ENCODE results near the gene NCKAP5. TPM values are rescaled to one million over a fixed set of nuclear protein-coding genes. Genes with fewer than 3 reads are reported as not detected.
"Not testable (repeated sequence)": the region's sequence is repeated elsewhere in the genome, so short reads cannot be mapped to it uniquely, and the experiment has no call there.

Gene NCKAP5
- total and polyA plus RNA-seq, 10 donors, result 0.39 to 6.0 (median 3.3) TPM

DNA sequence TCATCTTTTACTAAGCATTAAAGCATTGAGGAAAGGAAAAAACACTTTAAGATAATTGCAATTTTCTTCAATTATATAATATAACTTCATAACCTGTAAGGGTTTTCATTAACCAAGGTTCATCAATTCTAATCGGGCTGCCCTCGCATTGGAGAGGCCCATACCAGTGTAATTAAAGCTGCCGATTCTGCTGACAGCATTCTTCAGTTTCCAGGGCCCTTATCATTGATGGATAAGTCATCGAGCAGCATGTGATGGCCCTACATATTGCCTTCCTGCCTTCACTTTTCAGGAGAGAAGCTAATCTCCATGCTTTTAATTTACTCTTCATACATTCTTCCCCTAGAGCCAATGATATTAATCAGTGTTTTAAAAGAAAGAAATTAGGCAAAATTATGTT, 92.0 kb downstream of the NCKAP5 start:
- no peak for DNase-seq
- 73 to 83% (median 77%) methylated on average over 4 of the region's 4 CpGs for WGBS, 5 donors

DNA sequence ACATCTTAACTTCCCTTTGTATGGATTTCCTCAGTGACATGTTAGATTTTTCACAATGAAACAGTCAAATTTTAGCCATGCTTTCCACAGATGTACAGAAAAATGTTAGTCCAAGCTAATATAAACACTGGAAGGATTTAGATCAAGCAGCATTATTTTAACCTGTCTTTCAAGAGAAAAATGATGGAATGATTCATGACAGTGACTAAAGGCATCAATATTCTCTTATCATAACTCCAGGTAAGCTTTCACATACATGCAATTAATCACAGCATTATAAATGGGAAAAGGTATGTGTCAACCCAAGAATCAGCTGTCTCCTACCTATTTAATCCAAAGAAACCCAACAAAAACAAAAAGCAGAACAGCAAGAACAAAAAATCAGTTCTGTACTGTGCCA, 92.7 kb downstream of the NCKAP5 start:
- DNase-seq, result no peak

More for the DNA sequence above, 92.0 kb downstream of the NCKAP5 start:
- TF ChIP-seq POLR2A (IDR thresholded peaks at IDR 0.05) (no peak), CTCF (IDR thresholded peaks at IDR 0.05 in 8 of 11, conservative IDR thresholded peaks at IDR 0.05 in 3 of 11) (no peak), POLR2AphosphoS5 (IDR thresholded peaks at IDR 0.05) (no peak)
- H3K36me3 ChIP-seq, result no peaks in the 10 kb centered on the region
- H3K9me3 ChIP-seq, result no peaks in the 10 kb centered on the region
- no peak overlapping the region for H3K4me3 ChIP-seq
- intact Hi-C loops (cut with DNase I; ENCODE audit: low total_unique reads), result no loop called here
- H3K27me3 ChIP-seq (replicated peaks in 1 of 7), result no peaks in the 10 kb centered on the region
- H3K4me1 ChIP-seq, result no peaks in the 10 kb centered on the region
- H3K27ac ChIP-seq, result no peak overlapping the region

DNA sequence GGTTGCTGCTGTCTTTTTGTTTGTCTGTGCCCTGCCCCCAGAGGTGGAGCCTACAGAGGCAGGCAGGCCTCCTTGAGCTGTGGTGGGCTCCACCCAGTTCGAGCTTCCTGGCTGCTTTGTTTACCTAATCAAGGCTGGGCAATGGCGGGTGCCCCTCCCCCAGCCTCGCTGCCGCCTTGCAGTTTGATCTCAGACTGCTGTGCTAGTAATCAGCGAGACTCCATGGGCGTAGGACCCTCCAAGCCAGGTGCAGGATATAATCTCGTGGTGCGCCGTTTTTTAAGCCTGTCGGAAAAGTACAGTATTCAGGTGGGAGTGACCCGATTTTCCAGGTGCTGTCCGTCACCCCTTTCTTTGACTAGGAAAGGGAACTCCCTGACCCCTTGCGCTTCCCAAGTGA, 97.8 kb downstream of the NCKAP5 start:
- H3K36me3 ChIP-seq; H3K27ac ChIP-seq; H3K27me3 ChIP-seq (replicated peaks in 1 of 7); DNase-seq; intact Hi-C loops (cut with DNase I; ENCODE audit: low total_unique reads); H3K4me1 ChIP-seq; H3K4me3 ChIP-seq; H3K9me3 ChIP-seq: not testable (repeated sequence)
- 77 to 89% (median 85%) methylated on average over 8 to 13 of the region's 13 CpGs for WGBS, 5 donors

More for the DNA sequence above, 92.7 kb downstream of the NCKAP5 start:
- H3K4me3 ChIP-seq, result no peak overlapping the region
- no peaks in the 10 kb centered on the region for H3K36me3 ChIP-seq
- no peaks in the 10 kb centered on the region for H3K27me3 ChIP-seq (replicated peaks in 1 of 7)
- H3K4me1 ChIP-seq, result no peaks in the 10 kb centered on the region
- peaks cover 0 to 3% (median 0%) of the 10 kb centered on the region in 8 donors for H3K9me3 ChIP-seq
- TF ChIP-seq CTCF (IDR thresholded peaks at IDR 0.05 in 8 of 11, conservative IDR thresholded peaks at IDR 0.05 in 3 of 11), result no peak
- no peak for TF ChIP-seq POLR2A (IDR thresholded peaks at IDR 0.05)
- TF ChIP-seq POLR2AphosphoS5 (IDR thresholded peaks at IDR 0.05), result no peak
- H3K27ac ChIP-seq, result no peak overlapping the region
- intact Hi-C loops (cut with DNase I; ENCODE audit: low total_unique reads), result no loop called here

DNA sequence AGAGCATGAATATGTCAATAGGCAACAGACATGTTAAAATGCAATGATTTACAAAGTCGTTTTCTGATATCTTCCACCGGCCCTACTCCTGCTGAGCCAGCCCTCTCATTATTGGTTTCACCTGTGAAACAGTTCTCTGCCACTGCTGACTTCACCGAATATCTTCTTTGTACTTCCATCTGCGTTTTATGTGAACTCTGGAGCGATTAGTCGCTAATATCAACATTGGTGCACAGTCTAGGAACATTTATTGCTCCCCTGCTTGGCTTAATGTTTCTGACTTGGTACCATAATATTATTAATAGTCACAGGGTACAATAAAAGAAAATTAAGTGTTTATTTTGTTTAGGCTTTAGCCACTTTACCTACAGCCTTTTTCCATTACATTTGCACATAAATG, 105.5 kb downstream of the NCKAP5 start:
- no peak for DNase-seq
- H3K27ac ChIP-seq, result no peak overlapping the region
- TF ChIP-seq POLR2A (IDR thresholded peaks at IDR 0.05), result no peak
- TF ChIP-seq POLR2AphosphoS5 (IDR thresholded peaks at IDR 0.05), result no peak
- TF ChIP-seq CTCF (IDR thresholded peaks at IDR 0.05 in 8 of 11, conservative IDR thresholded peaks at IDR 0.05 in 3 of 11), result no peak
- H3K27me3 ChIP-seq (replicated peaks in 1 of 7), result no peaks in the 10 kb centered on the region
- intact Hi-C loops (cut with DNase I; ENCODE audit: low total_unique reads), result no loop called here
- no peaks in the 10 kb centered on the region for H3K9me3 ChIP-seq
- WGBS, 5 donors, result 83 to 91% (median 86%) methylated on average over 6 of the region's 6 CpGs
- H3K36me3 ChIP-seq, result no peaks in the 10 kb centered on the region
- no peaks in the 10 kb centered on the region for H3K4me1 ChIP-seq
- no peak overlapping the region for H3K4me3 ChIP-seq

- intact Hi-C loops (cut with DNase I; ENCODE audit: low total_unique reads), result no loop called here
- H3K36me3 ChIP-seq, result no peaks in the 10 kb centered on the region
- H3K4me3 ChIP-seq, result no peak overlapping the region
- 67 to 85% (median 76%) methylated on average over 4 of the region's 4 CpGs for WGBS, 5 donors
- H3K4me1 ChIP-seq, result no peaks in the 10 kb centered on the region
- TF ChIP-seq POLR2AphosphoS5 (IDR thresholded peaks at IDR 0.05) (no peak), CTCF (IDR thresholded peaks at IDR 0.05 in 8 of 11, conservative IDR thresholded peaks at IDR 0.05 in 3 of 11) (no peak), POLR2A (IDR thresholded peaks at IDR 0.05) (no peak)
- H3K27me3 ChIP-seq (replicated peaks in 1 of 7), result no peaks in the 10 kb centered on the region
- no peaks in the 10 kb centered on the region for H3K9me3 ChIP-seq
- no peak overlapping the region for H3K27ac ChIP-seq
- no peak for DNase-seq
Observed at GRCh38 chr2:133461484-133461883, 106.8 kb downstream of the NCKAP5 start.

Measured in spleen (tissue), 11 donors.